GM21423 (cell line): ENCODE results near the gene TTI1.

Experiments
- ATAC-seq: cut with Tn5 transposase; IDR thresholded peaks from one replicate; pipeline ENCODE4 v1.9.1; 2021; ENCODE audit warnings: mild to moderate bottlenecking, moderate library complexity; ENCODE audit not compliant: unreplicated experiment

The TTI1 gene

GRCh38 chr20:37989601-37990295, 43.5 kb downstream of the TTI1 start:
- ATAC-seq: no peak

GRCh38 chr20:37988306-37988954, 44.8 kb downstream of the TTI1 start:
- ATAC-seq: no peak

GRCh38 chr20:37987602-37988290, 45.5 kb downstream of the TTI1 start:
- ATAC-seq: no peak

GRCh38 chr20:37986873-37987601, 46.2 kb downstream of the TTI1 start:
- ATAC-seq: no peak

GRCh38 chr20:37986044-37986858, 47.0 kb downstream of the TTI1 start:
- no peak for ATAC-seq

- no peak for ATAC-seq
These were observed 49.1 kb downstream of the TTI1 start for GRCh38 chr20:37984018-37984785.

- ATAC-seq: no peak
These were observed 50.0 kb downstream of the TTI1 start for GRCh38 chr20:37983286-37983685.

- ATAC-seq: no peak
These were observed 51.7 kb downstream of the TTI1 start for GRCh38 chr20:37981568-37981967.

- ATAC-seq: no peak
These were observed 52.4 kb downstream of the TTI1 start for GRCh38 chr20:37980876-37981275.

- no peak for ATAC-seq
These were observed 52.9 kb downstream of the TTI1 start for GRCh38 chr20:37980383-37980782.

- no peak for ATAC-seq
These were observed 54.0 kb downstream of the TTI1 start for GRCh38 chr20:37979021-37979985.

- ATAC-seq: no peak
These were observed 55.5 kb downstream of the TTI1 start for GRCh38 chr20:37977786-37978185.

- no peak for ATAC-seq
These were observed 55.9 kb downstream of the TTI1 start for GRCh38 chr20:37977338-37977737.

GRCh38 chr20:37976887-37977286, 56.4 kb downstream of the TTI1 start:
- ATAC-seq: no peak

GRCh38 chr20:37973059-37973910, 60.0 kb downstream of the TTI1 start:
- no peak for ATAC-seq

GRCh38 chr20:37972256-37973058, 60.8 kb downstream of the TTI1 start:
- ATAC-seq: no peak

GRCh38 chr20:37971561-37972127, 61.6 kb downstream of the TTI1 start:
- no peak for ATAC-seq
